ENCODE measurements around the gene TBL1X.

DNA sequence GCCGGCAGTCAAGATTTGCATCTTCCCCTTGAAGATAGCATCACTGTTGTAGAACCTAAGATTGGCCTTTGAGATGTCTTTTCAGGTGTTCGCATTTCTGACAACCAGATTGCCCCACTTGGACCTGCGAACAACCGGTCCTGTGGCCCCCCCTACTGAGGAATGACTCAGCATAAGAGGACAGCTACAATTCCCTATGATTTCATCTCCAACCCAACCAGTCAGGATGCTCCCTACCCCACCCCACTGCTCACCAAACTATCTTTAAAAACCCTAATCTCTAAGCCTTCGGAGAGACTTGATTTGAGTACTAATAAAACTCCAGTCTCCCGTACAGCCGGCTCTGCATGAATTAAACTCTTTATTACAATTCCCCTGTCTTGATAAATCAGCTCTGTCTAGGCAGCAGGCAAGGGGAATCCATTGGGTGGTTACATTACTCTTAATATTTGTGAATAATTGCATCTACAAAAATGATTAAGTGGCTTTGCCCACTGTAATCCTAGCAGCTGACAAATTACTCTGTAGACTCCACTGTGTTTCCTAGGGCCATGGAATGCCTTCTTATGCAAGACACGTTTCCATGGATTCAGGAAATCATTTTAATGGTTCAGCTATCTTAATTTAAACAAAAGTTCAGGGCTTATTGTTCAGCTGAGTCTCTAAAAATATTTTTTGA is 205.4 kb downstream of the TBL1X start:
- TF ChIP-seq, protein P1, sequence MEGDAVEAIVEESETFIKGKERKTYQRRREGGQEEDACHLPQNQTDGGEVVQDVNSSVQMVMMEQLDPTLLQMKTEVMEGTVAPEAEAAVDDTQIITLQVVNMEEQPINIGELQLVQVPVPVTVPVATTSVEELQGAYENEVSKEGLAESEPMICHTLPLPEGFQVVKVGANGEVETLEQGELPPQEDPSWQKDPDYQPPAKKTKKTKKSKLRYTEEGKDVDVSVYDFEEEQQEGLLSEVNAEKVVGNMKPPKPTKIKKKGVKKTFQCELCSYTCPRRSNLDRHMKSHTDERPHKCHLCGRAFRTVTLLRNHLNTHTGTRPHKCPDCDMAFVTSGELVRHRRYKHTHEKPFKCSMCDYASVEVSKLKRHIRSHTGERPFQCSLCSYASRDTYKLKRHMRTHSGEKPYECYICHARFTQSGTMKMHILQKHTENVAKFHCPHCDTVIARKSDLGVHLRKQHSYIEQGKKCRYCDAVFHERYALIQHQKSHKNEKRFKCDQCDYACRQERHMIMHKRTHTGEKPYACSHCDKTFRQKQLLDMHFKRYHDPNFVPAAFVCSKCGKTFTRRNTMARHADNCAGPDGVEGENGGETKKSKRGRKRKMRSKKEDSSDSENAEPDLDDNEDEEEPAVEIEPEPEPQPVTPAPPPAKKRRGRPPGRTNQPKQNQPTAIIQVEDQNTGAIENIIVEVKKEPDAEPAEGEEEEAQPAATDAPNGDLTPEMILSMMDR (IDR thresholded peaks at IDR 0.05) = no peak
- TF ChIP-seq POLR2A (IDR thresholded peaks at IDR 0.05; ENCODE audit: low read depth) = no peak
- TF ChIP-seq POLR2AphosphoS5 (IDR thresholded peaks at IDR 0.05) = no peak
- TF ChIP-seq EP300 (IDR thresholded peaks at IDR 0.05) = no peak

Data from esophagus muscularis mucosa (tissue), 4 donors.